GM19438 (cell line): ENCODE results near the gene ZNF512.
"Not testable (repeated sequence)": the region's sequence is repeated elsewhere in the genome, so short reads cannot be mapped to it uniquely, and the experiment has no call there.

Experiments
- ATAC-seq: cut with Tn5 transposase; IDR thresholded peaks from one replicate; pipeline ENCODE4 v1.9.1; 2021; ENCODE audit warnings: low read depth; ENCODE audit not compliant: unreplicated experiment

ZNF512 gene, protein sequence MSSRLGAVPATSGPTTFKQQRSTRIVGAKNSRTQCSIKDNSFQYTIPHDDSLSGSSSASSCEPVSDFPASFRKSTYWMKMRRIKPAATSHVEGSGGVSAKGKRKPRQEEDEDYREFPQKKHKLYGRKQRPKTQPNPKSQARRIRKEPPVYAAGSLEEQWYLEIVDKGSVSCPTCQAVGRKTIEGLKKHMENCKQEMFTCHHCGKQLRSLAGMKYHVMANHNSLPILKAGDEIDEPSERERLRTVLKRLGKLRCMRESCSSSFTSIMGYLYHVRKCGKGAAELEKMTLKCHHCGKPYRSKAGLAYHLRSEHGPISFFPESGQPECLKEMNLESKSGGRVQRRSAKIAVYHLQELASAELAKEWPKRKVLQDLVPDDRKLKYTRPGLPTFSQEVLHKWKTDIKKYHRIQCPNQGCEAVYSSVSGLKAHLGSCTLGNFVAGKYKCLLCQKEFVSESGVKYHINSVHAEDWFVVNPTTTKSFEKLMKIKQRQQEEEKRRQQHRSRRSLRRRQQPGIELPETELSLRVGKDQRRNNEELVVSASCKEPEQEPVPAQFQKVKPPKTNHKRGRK

DNA sequence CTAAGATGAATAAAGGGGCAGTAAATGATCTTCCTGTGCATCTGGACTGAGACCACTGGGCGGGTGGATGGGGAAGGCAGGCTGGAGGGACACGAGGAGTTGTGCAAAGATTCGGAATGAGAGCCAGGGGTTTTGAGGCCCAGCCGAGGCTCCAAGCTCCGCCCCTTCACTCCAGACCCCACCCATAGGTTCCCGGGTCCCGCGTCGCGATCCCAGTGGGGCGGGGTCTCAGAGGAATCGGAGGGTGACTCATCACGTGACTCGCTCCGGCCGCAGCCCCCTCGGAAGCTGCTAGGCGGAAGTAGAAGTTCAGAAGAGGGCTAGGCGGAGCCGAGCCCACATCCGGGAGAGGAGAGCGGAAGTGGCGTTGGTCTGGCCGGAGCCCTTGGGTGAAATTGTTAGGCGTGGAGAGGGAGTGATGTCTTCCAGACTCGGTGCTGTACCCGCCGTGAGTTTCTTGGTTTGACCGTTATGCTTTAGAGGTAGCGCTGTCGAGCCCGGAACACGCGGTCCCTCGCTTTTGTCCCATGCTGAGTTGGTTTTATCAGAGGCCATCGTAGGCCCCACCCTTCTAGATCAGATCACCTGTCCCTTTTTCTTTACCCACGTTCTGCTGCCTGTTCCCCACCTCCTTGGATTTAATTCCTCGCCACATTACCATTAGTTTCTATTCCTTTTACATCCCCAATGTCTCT is at the start of gene ZNF512:
ZNF512 (plus strand) TSS at position 348 of the 695 bp plus-strand sequence; CDS start at position 419, 71 bp downstream.
- peak; percentile 93 for ATAC-seq

DNA sequence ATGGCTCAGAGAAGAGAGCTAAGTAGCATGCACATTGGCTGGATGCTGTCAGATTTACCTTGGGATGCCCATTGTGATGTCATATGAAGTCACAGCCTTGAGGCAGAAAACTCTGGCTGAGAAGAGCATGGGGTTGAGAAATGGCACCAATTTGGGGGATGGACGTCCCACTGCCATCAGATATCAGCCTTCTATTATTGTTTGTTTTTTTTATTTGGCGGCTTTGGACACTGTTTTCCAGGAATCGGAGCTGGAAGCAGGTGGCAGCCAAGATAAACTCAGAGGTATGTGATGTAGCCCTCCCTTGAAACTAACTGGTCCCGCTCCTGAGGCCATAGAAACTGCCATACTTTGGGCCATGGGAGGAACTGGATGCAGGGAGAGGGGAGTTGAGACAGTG is 45.6 kb upstream of the ZNF512 start:
- no peak for ATAC-seq

DNA sequence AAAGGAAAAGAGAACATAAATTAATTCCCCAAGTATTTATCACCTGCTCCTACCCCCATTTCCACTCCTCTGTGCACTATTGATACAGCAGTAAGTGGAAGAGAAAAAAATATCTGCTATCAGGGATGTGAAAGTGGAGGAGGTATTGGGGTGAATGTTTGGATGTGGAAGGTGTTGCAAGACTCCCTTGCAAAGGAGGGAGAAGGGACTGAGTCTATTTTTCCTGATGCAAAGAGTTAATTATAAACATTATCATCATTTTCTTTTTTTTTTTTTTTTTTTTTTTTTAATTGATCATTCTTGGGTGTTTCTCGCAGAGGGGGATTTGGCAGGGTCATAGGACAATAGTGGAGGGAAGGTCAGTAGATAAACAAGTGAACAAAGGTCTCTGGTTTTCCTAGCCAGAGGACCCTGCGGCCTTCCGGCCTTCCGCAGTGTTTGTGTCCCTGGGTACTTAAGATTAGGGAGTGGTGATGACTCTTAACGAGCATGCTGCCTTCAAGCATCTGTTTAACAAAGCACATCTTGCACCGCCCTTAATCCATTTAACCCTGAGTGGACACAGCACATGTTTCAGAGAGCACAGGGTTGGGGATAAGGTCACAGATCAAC is 43.9 kb upstream of the ZNF512 start:
- ATAC-seq: not testable (repeated sequence)

GRCh38 chr2:27539649-27540048 is 43.2 kb upstream of the ZNF512 start:
- not testable (repeated sequence) for ATAC-seq

GRCh38 chr2:27544143-27544821 is 38.6 kb upstream of the ZNF512 start:
- ATAC-seq: no peak

DNA sequence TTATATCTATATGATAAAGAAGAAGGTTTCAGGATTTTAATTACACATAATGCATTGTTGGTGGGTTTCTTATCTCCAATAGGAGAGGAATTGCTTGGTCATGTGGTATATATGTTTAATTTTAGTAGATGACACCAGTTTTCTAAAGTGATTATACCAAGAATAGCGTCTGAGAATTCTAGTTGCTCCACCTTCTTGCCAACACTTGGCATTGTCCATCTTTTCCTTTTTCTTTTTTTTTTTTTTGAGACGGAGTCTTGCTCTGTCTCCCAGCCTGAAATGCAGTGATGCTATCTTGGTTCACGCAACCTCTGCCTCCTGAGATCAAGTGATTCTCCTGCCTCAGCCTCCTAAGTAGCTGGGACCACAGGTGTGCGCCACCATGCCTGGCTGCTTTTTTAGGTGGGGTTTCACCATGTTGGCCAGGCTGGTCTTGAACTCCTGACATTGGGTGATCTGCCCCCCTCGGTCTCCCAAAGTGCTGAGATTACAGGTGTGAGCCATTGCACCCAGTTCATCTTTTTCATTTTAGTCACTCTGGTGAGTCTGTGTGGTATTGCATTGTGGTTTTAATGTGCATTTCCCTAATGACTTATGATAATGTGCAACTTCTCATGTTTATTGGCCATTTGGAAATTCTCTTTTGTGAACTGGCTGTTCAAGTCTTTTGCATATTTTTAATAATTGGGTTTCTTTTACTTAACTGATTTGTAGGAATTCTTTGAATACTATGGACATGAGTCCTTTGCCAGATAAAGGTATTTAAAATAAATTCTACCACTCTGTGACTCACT is 37.3 kb upstream of the ZNF512 start:
- no peak for ATAC-seq

- no peak for ATAC-seq
Observed at GRCh38 chr2:27549303-27549702, 33.5 kb upstream of the ZNF512 start.

DNA sequence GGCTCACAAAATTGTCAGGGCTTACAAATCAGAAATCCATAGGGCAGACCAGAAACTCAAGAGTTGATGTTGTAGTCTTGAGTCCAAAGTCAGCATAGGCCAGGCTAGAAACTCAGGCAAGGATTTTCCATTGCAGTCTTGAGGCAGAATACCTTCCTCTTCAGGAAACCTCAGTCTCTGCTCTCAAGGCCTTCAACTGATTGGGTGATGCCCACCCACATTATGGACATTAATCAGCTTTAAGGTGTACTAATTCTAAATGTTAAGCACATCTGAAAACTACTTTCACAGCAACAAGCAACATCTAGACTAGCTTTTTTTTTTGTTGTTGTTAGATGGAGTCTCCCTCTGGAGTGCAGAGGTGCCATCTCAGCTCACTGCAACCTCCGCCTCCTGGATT is 31.3 kb upstream of the ZNF512 start:
- no peak for ATAC-seq

DNA sequence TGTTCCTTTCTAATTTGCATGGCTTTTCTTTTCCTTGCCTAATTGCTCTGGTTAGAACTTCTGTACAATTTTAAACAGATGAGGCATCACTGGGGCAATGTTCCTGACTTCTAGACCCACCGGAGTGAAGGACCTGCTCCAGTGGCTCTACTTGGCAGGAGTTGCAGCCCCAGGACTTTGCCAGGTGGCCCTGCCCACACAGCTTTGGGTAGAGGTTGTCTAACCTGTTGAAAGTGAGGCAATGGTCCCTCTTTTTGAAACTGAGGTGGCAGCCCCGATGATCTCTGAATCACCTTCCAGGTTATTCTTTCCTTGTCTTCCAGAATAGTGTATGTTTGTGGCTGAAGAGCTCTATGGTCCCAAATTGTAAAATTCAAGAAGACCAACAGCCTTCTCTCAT is 29.9 kb upstream of the ZNF512 start:
- ATAC-seq: no peak

GRCh38 chr2:27554451-27554850 is 28.4 kb upstream of the ZNF512 start:
- not testable (repeated sequence) for ATAC-seq

GRCh38 chr2:27559228-27559627 is 23.6 kb upstream of the ZNF512 start:
- ATAC-seq: no peak

DNA sequence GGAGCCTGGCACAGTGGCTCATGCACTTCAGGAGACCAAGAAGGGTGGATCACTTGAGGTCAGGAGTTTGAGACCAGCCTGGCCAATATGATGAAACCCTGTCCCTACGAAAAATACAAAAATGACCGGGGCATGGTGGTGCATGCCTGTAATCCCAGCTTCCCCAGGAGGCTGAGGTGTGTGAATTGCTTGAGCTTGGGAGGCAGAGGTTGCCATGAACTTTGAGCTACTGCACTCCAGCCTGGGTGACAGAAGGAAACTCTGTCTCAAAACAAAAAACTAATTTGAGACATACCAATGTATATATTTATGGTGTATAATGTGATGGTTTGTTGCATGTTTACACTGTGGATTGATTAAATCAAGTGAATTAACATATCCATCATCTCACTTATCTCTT is 21.8 kb upstream of the ZNF512 start:
- no peak for ATAC-seq

DNA sequence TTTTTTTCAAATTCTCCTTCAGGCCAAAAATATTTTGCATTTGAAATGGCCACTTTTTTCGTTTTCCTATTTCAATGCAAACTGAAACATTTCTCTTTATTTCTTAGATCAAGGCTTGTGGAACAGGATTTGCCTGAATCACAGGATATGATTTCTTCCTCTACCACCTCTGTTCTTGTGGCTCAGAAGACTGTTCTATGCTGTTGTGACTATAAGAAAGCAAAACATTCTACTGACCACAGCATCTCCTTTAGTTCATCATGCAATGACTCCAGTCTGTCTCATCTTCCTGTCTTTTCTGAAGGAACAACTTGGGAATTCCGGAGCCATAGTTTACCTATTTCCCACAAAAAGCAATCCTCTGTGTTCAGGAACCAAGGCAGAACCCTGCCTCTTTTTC is 16.2 kb upstream of the ZNF512 start:
- ATAC-seq: no peak

GRCh38 chr2:27569398-27569797 is 13.4 kb upstream of the ZNF512 start:
- ATAC-seq: no peak

DNA sequence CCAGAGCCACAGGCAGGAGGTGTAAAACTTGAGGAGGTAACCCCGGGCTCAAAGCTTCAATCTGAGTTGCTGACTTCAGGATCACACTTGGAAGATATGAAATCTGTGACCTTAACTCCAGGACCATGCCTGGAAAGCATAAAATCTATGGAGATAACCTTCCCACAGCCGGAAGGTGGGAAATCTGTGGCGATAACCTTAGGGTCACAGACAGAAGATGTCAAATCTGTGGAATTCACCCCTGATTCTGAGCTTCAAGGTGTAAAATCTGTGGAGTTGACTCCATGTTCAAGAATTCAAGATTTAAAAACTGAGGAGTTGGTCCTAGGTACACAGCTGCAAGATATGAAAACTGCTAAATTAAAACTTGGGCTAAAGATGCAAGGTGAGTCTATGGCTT is 11.6 kb upstream of the ZNF512 start:
- ATAC-seq: no peak

GRCh38 chr2:27571681-27572080 is 11.2 kb upstream of the ZNF512 start:
- ATAC-seq: no peak

GRCh38 chr2:27572439-27572838 is 10.4 kb upstream of the ZNF512 start:
- no peak for ATAC-seq

GRCh38 chr2:27572998-27573429 is 9.8 kb upstream of the ZNF512 start:
- ATAC-seq: no peak

GRCh38 chr2:27573452-27573851 is 9.4 kb upstream of the ZNF512 start:
- no peak for ATAC-seq
